IgD-negative memory B cell (primary cell): ENCODE data around the gene EPHA6. TPM values are rescaled to one million over a fixed set of nuclear protein-coding genes. Genes with fewer than 3 reads are reported as not detected.

Source experiments
- H3K27ac Mint-ChIP-seq, 3 donors: one replicate each; pipeline ENCODE4 v1.8.0; 2020 to 2022; ENCODE audit warnings: mild to moderate bottlenecking in 3 of 3, mixed read lengths in 3 of 3, moderate library complexity in 1 of 3
- H3K27me3 Mint-ChIP-seq: one replicate; pipeline ENCODE4 v1.8.0; 2021; ENCODE audit warnings: mixed read lengths
- H3K36me3 Mint-ChIP-seq: one replicate; pipeline ENCODE4 v1.8.0; 2020; ENCODE audit warnings: mild to moderate bottlenecking, mixed read lengths
- H3K4me1 Mint-ChIP-seq, 3 donors: one replicate each; pipeline ENCODE4 v1.8.0; 2020 to 2022; ENCODE audit warnings: mixed read lengths in 3 of 3, mild to moderate bottlenecking in 1 of 3
- H3K4me3 Mint-ChIP-seq, 4 donors: one replicate each; pipeline ENCODE4 v1.8.0; 2020 to 2022; ENCODE audit warnings: mild to moderate bottlenecking in 4 of 4, mixed read lengths in 4 of 4, moderate library complexity in 3 of 4
- H3K9me3 Mint-ChIP-seq, 3 donors: one replicate each; pipeline ENCODE4 v1.8.0; 2020 to 2021; ENCODE audit warnings: mixed read lengths in 3 of 3, mild to moderate bottlenecking in 1 of 3
- polyA plus RNA-seq: library from polyadenylated mRNA; unstranded; fragments of 300-500 nt; fragmentation: Illumina TruSeq; gene quantifications from one replicate; pipeline ENCODE4 v1.2.3, GENCODE V29; 2021

EPHA6 gene
- polyA plus RNA-seq, 1 donor from 2014 or later, result not detected

GRCh38 chr3:97655971-97656370, 841.6 kb downstream of the EPHA6 start:
- no peaks in the 10 kb centered on the region for H3K9me3 Mint-ChIP-seq
- H3K4me1 Mint-ChIP-seq, result no peaks in the 10 kb centered on the region
- H3K27me3 Mint-ChIP-seq, result peaks cover 1% of the 10 kb centered on the region
- H3K4me3 Mint-ChIP-seq, result no peak overlapping the region
- H3K27ac Mint-ChIP-seq, result no peak overlapping the region
- no peaks in the 10 kb centered on the region for H3K36me3 Mint-ChIP-seq

- H3K27ac Mint-ChIP-seq, result no peak overlapping the region
- peaks cover 1% of the 10 kb centered on the region for H3K27me3 Mint-ChIP-seq
- H3K9me3 Mint-ChIP-seq, result no peaks in the 10 kb centered on the region
- no peaks in the 10 kb centered on the region for H3K4me1 Mint-ChIP-seq
- no peak overlapping the region for H3K4me3 Mint-ChIP-seq
- H3K36me3 Mint-ChIP-seq, result no peaks in the 10 kb centered on the region
Observed at GRCh38 chr3:97656638-97657037, 842.2 kb downstream of the EPHA6 start.

GRCh38 chr3:97658668-97659285, 844.4 kb downstream of the EPHA6 start:
- no peaks in the 10 kb centered on the region for H3K9me3 Mint-ChIP-seq
- no peak overlapping the region for H3K27ac Mint-ChIP-seq
- no peaks in the 10 kb centered on the region for H3K36me3 Mint-ChIP-seq
- H3K27me3 Mint-ChIP-seq, result peaks cover 1% of the 10 kb centered on the region
- no peak overlapping the region for H3K4me3 Mint-ChIP-seq
- no peaks in the 10 kb centered on the region for H3K4me1 Mint-ChIP-seq

- Mint-ChIP-seq H3K27me3 (peaks cover 1% of the 10 kb centered on the region), H3K4me1 (no peaks in the 10 kb centered on the region), H3K27ac (no peak overlapping the region), H3K36me3 (no peaks in the 10 kb centered on the region), H3K4me3 (no peak overlapping the region), H3K9me3 (peaks cover 0 to 4% (median 0%) of the 10 kb centered on the region in 3 donors)
Observed at GRCh38 chr3:97662264-97662663, 847.9 kb downstream of the EPHA6 start.

- Mint-ChIP-seq H3K27me3 (peaks cover under 1% of the 10 kb centered on the region), H3K9me3 (peaks cover 0 to 4% (median 0%) of the 10 kb centered on the region in 3 donors), H3K27ac (no peak overlapping the region), H3K4me1 (no peaks in the 10 kb centered on the region), H3K36me3 (no peaks in the 10 kb centered on the region), H3K4me3 (no peak overlapping the region)
Observed at GRCh38 chr3:97662762-97663161, 848.4 kb downstream of the EPHA6 start.

GRCh38 chr3:97665896-97666295, 851.5 kb downstream of the EPHA6 start:
- Mint-ChIP-seq H3K9me3 (peaks cover 0 to 4% (median 0%) of the 10 kb centered on the region in 3 donors), H3K4me3 (no peak overlapping the region), H3K27me3 (no peaks in the 10 kb centered on the region), H3K36me3 (no peaks in the 10 kb centered on the region), H3K27ac (no peak overlapping the region), H3K4me1 (no peaks in the 10 kb centered on the region)

GRCh38 chr3:97670952-97671351, 856.6 kb downstream of the EPHA6 start:
- Mint-ChIP-seq H3K4me3 (no peak overlapping the region), H3K4me1 (peaks cover 0 to 1% (median 0%) of the 10 kb centered on the region in 3 donors)

GRCh38 chr3:97673357-97673997, 859.1 kb downstream of the EPHA6 start:
- peaks cover 1% of the 10 kb centered on the region for H3K27me3 Mint-ChIP-seq
- no peak overlapping the region for H3K4me3 Mint-ChIP-seq
- peaks cover 0 to 1% (median 0%) of the 10 kb centered on the region in 3 donors for H3K4me1 Mint-ChIP-seq
- no peaks in the 10 kb centered on the region for H3K36me3 Mint-ChIP-seq
- H3K9me3 Mint-ChIP-seq, result no peaks in the 10 kb centered on the region
- no peak overlapping the region for H3K27ac Mint-ChIP-seq

More at GRCh38 chr3:97670952-97671351, 856.6 kb downstream of the EPHA6 start:
- peaks cover 0 to 1% (median 0%) of the 10 kb centered on the region in 3 donors for H3K9me3 Mint-ChIP-seq
- H3K27me3 Mint-ChIP-seq, result peaks cover 1% of the 10 kb centered on the region
- no peaks in the 10 kb centered on the region for H3K36me3 Mint-ChIP-seq
- H3K27ac Mint-ChIP-seq, result no peak overlapping the region

GRCh38 chr3:97674461-97674860, 860.1 kb downstream of the EPHA6 start:
- Mint-ChIP-seq H3K27me3 (peaks cover 1% of the 10 kb centered on the region), H3K9me3 (no peaks in the 10 kb centered on the region), H3K27ac (no peak overlapping the region), H3K36me3 (no peaks in the 10 kb centered on the region), H3K4me1 (peaks cover 0 to 1% (median 0%) of the 10 kb centered on the region in 3 donors), H3K4me3 (no peak overlapping the region)

- Mint-ChIP-seq H3K4me3 (no peak overlapping the region), H3K9me3 (no peaks in the 10 kb centered on the region), H3K4me1 (no peaks in the 10 kb centered on the region), H3K27me3 (peaks cover 2% of the 10 kb centered on the region), H3K36me3 (no peaks in the 10 kb centered on the region), H3K27ac (no peak overlapping the region)
Observed at GRCh38 chr3:97680210-97680609, 865.8 kb downstream of the EPHA6 start.

GRCh38 chr3:97680696-97681095, 866.3 kb downstream of the EPHA6 start:
- Mint-ChIP-seq H3K9me3 (no peaks in the 10 kb centered on the region), H3K36me3 (no peaks in the 10 kb centered on the region), H3K4me1 (no peaks in the 10 kb centered on the region), H3K27ac (no peak overlapping the region), H3K27me3 (peaks cover 2% of the 10 kb centered on the region), H3K4me3 (no peak overlapping the region)

- Mint-ChIP-seq H3K27me3 (peaks cover 2% of the 10 kb centered on the region), H3K4me3 (no peak overlapping the region), H3K27ac (no peak overlapping the region), H3K36me3 (no peaks in the 10 kb centered on the region), H3K9me3 (no peaks in the 10 kb centered on the region), H3K4me1 (no peaks in the 10 kb centered on the region)
Observed at GRCh38 chr3:97684490-97684889, 870.1 kb downstream of the EPHA6 start.

GRCh38 chr3:97686258-97686657, 871.9 kb downstream of the EPHA6 start:
- Mint-ChIP-seq H3K4me1 (no peaks in the 10 kb centered on the region), H3K9me3 (no peaks in the 10 kb centered on the region), H3K36me3 (no peaks in the 10 kb centered on the region), H3K27ac (no peak overlapping the region), H3K4me3 (no peak overlapping the region), H3K27me3 (peaks cover 2% of the 10 kb centered on the region)

GRCh38 chr3:97687734-97688133, 873.3 kb downstream of the EPHA6 start:
- H3K9me3 Mint-ChIP-seq, result no peaks in the 10 kb centered on the region

GRCh38 chr3:97689111-97689510, 874.7 kb downstream of the EPHA6 start:
- Mint-ChIP-seq H3K27ac (no peak overlapping the region), H3K36me3 (no peaks in the 10 kb centered on the region), H3K4me3 (no peak overlapping the region), H3K9me3 (no peaks in the 10 kb centered on the region), H3K4me1 (no peaks in the 10 kb centered on the region), H3K27me3 (peaks cover 2% of the 10 kb centered on the region)

More at GRCh38 chr3:97687734-97688133, 873.3 kb downstream of the EPHA6 start:
- Mint-ChIP-seq H3K36me3 (no peaks in the 10 kb centered on the region), H3K4me3 (no peak overlapping the region), H3K27ac (no peak overlapping the region), H3K27me3 (peaks cover 2% of the 10 kb centered on the region), H3K4me1 (no peaks in the 10 kb centered on the region)

GRCh38 chr3:97689962-97690361, 875.6 kb downstream of the EPHA6 start:
- Mint-ChIP-seq H3K27ac (no peak overlapping the region), H3K4me1 (no peaks in the 10 kb centered on the region), H3K27me3 (no peaks in the 10 kb centered on the region), H3K4me3 (no peak overlapping the region), H3K9me3 (no peaks in the 10 kb centered on the region), H3K36me3 (no peaks in the 10 kb centered on the region)
